Adrenal gland (tissue), 12 donors: ENCODE data around the gene SULT2B1. TPM values are rescaled to one million over a fixed set of nuclear protein-coding genes. Genes with fewer than 3 reads are reported as not detected.
"Not testable (repeated sequence)": the region's sequence is repeated elsewhere in the genome, so short reads cannot be mapped to it uniquely, and the experiment has no call there.

Source experiments
- DNase-seq, 7 donors: peaks; one replicate each; pipeline ENCODE4 v3.0.0-alpha.2; 2019 to 2020
- H3K27ac ChIP-seq, 5 donors: fragments of 200-600 bp; sonication (generic) in 4 of 5; 1 replicate in 3 of 5; 2 replicates in 2 of 5; pipeline versions ENCODE4 v1.5.1 to v1.8.0; 2016 to 2020; ENCODE audit warnings: mild to moderate bottlenecking in 1 of 5
- H3K27me3 ChIP-seq: fragments of 200-600 bp; 2 replicates; pipeline ENCODE4 v1.8.0; 2021
- H3K36me3 ChIP-seq, 2 donors: fragments of 200-600 bp; replicated peaks in 1 of 2; 1 replicate in 1 of 2; 2 replicates in 1 of 2; pipeline versions ENCODE4 v1.5.1 to v1.8.0; 2018 to 2022
- H3K4me1 ChIP-seq, 2 donors: fragments of 200-600 bp; replicated peaks in 1 of 2; 1 replicate in 1 of 2; 2 replicates in 1 of 2; pipeline versions ENCODE4 v1.5.1 to v1.8.0; 2018 to 2021
- H3K4me3 ChIP-seq, 4 donors: fragments of 200-600 bp; sonication (generic) in 3 of 4; one replicate each; pipeline ENCODE4 v1.5.1; 2016 to 2018
- H3K9me3 ChIP-seq, 3 donors: fragments of 200-600 bp; sonication (generic) in 1 of 3; replicated peaks in 1 of 3; 1 replicate in 2 of 3; 2 replicates in 1 of 3; pipeline versions ENCODE4 v1.5.1 to v1.8.0; 2016 to 2021
- POLR2A ChIP-seq, 2 donors: fragments of 450-650 bp; IDR thresholded peaks; one replicate each; pipeline ENCODE4 v1.6.1; 2017; ENCODE audit warnings: antibody characterized with exemption in 2 of 2, mild to moderate bottlenecking in 2 of 2, moderate library complexity in 1 of 2
- WGBS, 4 donors: extraction: QIAGEN DNeasy Blood & Tissue Kit in 2 of 4; methylation state at CpG; one replicate each; pipeline versions ENCODE4 v1.1.5 to v1.1.7; 2013 to 2017; 5-methylcytosine and 5-hydroxymethylcytosine counted together
- intact Hi-C, 2 donors: fragments of 100-400 bp; cut with DNase I; formaldehyde crosslinking; loops; one replicate each; pipeline versions ENCODE4 v1.14.1 to v1.15.0; 2022 to 2023
- polyA plus RNA-seq, 3 donors: library from polyadenylated mRNA; stranded (reverse); fragments of 200-250 nt in 2 of 3; fragments of 350-450 nt in 1 of 3; fragmentation: Illumina TruSeq in 1 of 3; extraction: RNeasy Lipid Tissue Mini Kit (QIAGEN cat#74804) in 1 of 3; gene quantifications; one replicate each; pipeline ENCODE4 v1.2.3, GENCODE V29; 2013 to 2014
- total RNA-seq, 9 donors: library from RNA; depleted of rRNA in 4 of 9; stranded (reverse); fragments of >200 nt in 4 of 9; fragments of 120-200 nt in 1 of 9; fragmentation: NEBNext Ultra II Directional in 1 of 9; extraction: Animal tissue kit (Norgen Biotek cat#: 25700) in 1 of 9; gene quantifications; one replicate each; pipeline versions ENCODE4 v1.1.0 to v1.2.4, GENCODE V29; 2013 to 2023
- TF ChIP-seq, protein P1 (sequence below), 6 experiments: fragments of 450-650 bp in 4 of 6; fragments of 200-600 bp in 2 of 6; sonication (generic) in 1 of 6; IDR thresholded peaks; 1 replicate in 5 of 6; 2 replicates in 1 of 6; pipeline versions ENCODE4 v1.5.1 to v1.8.0; 2016 to 2021; ENCODE audit warnings: antibody characterized with exemption in 6 of 6, mild to moderate bottlenecking in 2 of 6, moderate library complexity in 1 of 6
- donor health status: healthy with polysubstance abuse.
- donor health status: Bipolar disorder and iron deficiency.
- donor health status: DM: yes; HTN: yes; CAD: no.
- donor health status: DM: no; HTN: no; CAD: no.
- donor health status: DM: no; HTN: no; CAD: no.
- donor health status: DM: yes; HTN: yes; CAD: no.

Gene SULT2B1
- total and polyA plus RNA-seq, 12 donors = 0.22 to 1.4 (median 0.52) TPM; not detected in 3

DNA sequence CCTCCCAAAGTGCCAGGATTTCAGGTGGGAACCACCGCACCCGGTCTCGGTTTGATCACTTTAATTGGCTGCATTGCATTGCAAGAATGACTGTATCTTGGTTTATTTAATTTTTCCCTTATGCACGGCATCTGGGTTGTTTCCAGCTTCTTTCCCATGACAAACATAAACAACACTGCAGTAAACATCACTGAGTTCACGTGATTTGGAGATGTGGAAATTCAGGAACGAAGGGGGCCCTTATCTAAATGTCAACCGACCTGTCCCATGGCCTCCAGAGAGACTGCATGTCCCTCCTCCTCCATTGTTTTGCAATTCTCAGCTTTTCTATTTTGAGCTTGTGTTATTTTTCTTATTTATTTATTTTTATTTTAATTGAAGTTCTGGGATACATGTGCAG, 14.4 kb upstream of the SULT2B1 start:
- no peak for DNase-seq
- TF ChIP-seq POLR2A (IDR thresholded peaks at IDR 0.05) = no peak
- TF ChIP-seq, protein P1, sequence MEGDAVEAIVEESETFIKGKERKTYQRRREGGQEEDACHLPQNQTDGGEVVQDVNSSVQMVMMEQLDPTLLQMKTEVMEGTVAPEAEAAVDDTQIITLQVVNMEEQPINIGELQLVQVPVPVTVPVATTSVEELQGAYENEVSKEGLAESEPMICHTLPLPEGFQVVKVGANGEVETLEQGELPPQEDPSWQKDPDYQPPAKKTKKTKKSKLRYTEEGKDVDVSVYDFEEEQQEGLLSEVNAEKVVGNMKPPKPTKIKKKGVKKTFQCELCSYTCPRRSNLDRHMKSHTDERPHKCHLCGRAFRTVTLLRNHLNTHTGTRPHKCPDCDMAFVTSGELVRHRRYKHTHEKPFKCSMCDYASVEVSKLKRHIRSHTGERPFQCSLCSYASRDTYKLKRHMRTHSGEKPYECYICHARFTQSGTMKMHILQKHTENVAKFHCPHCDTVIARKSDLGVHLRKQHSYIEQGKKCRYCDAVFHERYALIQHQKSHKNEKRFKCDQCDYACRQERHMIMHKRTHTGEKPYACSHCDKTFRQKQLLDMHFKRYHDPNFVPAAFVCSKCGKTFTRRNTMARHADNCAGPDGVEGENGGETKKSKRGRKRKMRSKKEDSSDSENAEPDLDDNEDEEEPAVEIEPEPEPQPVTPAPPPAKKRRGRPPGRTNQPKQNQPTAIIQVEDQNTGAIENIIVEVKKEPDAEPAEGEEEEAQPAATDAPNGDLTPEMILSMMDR (IDR thresholded peaks at IDR 0.05) = no peak
- no peak overlapping the region for H3K4me3 ChIP-seq
- no peaks in the 10 kb centered on the region for H3K27me3 ChIP-seq
- no peaks in the 10 kb centered on the region for H3K36me3 ChIP-seq
- no peaks in the 10 kb centered on the region for H3K9me3 ChIP-seq
- no peaks in the 10 kb centered on the region for H3K4me1 ChIP-seq
- 82 to 87% (median 84%) methylated on average over 7 of the region's 7 CpGs for WGBS, 4 donors
- H3K27ac ChIP-seq = no peak overlapping the region
- intact Hi-C loops = no loop called here

GRCh38 chr19:48538057-48538456, 13.9 kb upstream of the SULT2B1 start:
- 90 to 94% (median 93%) methylated on average over 8 of the region's 8 CpGs for WGBS, 4 donors
- H3K9me3 ChIP-seq, H3K4me1 ChIP-seq, H3K27ac ChIP-seq, DNase-seq, H3K27me3 ChIP-seq, H3K36me3 ChIP-seq, intact Hi-C loops, H3K4me3 ChIP-seq: not testable (repeated sequence)

- Histone ChIP-seq H3K4me3 (no peak overlapping the region), H3K4me1 (no peaks in the 10 kb centered on the region), H3K9me3 (no peaks in the 10 kb centered on the region), H3K36me3 (no peaks in the 10 kb centered on the region), H3K27ac (no peak overlapping the region), H3K27me3 (no peaks in the 10 kb centered on the region)
- DNase-seq = peak in 4 of 7 donors; percentile 41 to 62 (median 56)
- 70 to 77% (median 73%) methylated on average over 13 to 17 of the region's 17 CpGs for WGBS, 4 donors
- intact Hi-C loops = no loop called here
- TF ChIP-seq POLR2A (IDR thresholded peaks at IDR 0.05) = no peak
- TF ChIP-seq, protein P1 (IDR thresholded peaks at IDR 0.05) = no peak
Observed at GRCh38 chr19:48539503-48540096, 12.4 kb upstream of the SULT2B1 start.

- Histone ChIP-seq H3K27ac (no peak overlapping the region), H3K4me3 (no peak overlapping the region), H3K36me3 (no peaks in the 10 kb centered on the region), H3K9me3 (no peaks in the 10 kb centered on the region), H3K27me3 (no peaks in the 10 kb centered on the region), H3K4me1 (no peaks in the 10 kb centered on the region)
- DNase-seq = no peak
- WGBS, 4 donors = 57 to 66% (median 62%) methylated on average over 7 of the region's 7 CpGs
- intact Hi-C loops = no loop called here
- TF ChIP-seq, protein P1 (IDR thresholded peaks at IDR 0.05) = no peak
- TF ChIP-seq POLR2A (IDR thresholded peaks at IDR 0.05) = no peak
Observed at GRCh38 chr19:48540110-48540509, 11.9 kb upstream of the SULT2B1 start.

DNA sequence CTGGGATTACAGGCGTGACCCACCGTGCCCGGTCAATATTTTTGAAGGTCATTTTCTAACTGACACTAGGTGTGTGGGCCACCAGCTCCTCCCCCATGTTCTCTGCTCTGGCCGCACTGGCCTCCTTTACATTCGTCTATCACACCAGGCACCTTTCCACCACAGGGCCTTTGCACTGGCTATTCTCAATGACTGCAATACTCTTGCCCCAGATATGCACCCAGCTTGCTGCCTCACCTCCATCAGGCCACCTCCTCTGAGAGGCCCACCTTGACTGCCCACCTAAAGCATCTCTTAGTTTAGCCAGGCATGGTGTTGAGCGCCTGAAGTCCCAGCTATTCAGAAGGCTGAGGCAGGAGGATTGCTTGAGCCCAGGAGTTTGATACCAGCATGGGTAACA, 10.2 kb upstream of the SULT2B1 start:
- H3K27ac ChIP-seq = no peak overlapping the region

More for the DNA sequence above, 10.2 kb upstream of the SULT2B1 start:
- H3K36me3 ChIP-seq = no peaks in the 10 kb centered on the region
- no peaks in the 10 kb centered on the region for H3K9me3 ChIP-seq
- intact Hi-C loops = no loop called here
- no peak for DNase-seq
- 80 to 89% (median 85%) methylated on average over 5 to 6 of the region's 6 CpGs for WGBS, 4 donors
- H3K27me3 ChIP-seq = no peaks in the 10 kb centered on the region
- no peak for TF ChIP-seq POLR2A (IDR thresholded peaks at IDR 0.05)
- TF ChIP-seq, protein P1 (IDR thresholded peaks at IDR 0.05) = no peak
- no peaks in the 10 kb centered on the region for H3K4me1 ChIP-seq
- no peak overlapping the region for H3K4me3 ChIP-seq
